Measurements from ENCODE around the gene IGF1R. TPM values are rescaled to one million over a fixed set of nuclear protein-coding genes. Genes with fewer than 3 reads are reported as not detected.

Gene IGF1R
- total RNA-seq, 2 donors from 2014 or later: 35.0 to 37.0 TPM

GRCh38 chr15:98903377-98904018, 255.2 kb downstream of the IGF1R start:
- no peak overlapping the region for H3K9ac ChIP-seq (ENCODE audit: low read depth in 2 of 2, low read length in 2 of 2)
- H3K27me3 ChIP-seq: no peaks in the 10 kb centered on the region
- no peaks in the 10 kb centered on the region for H3K9me3 ChIP-seq
- H3K36me3 ChIP-seq: no peaks in the 10 kb centered on the region
- no peak for TF ChIP-seq CTCF (IDR thresholded peaks at IDR 0.05)
- H3K4me3 ChIP-seq: no peak overlapping the region
- DNase-seq: no peak
- H3K4me1 ChIP-seq: no peaks in the 10 kb centered on the region
- intact Hi-C loops (cut with DNase I): no loop called here
- H3K27ac ChIP-seq: no peak overlapping the region

- DNase-seq: peak; percentile 48
- no peaks in the 10 kb centered on the region for H3K27me3 ChIP-seq
- H3K9me3 ChIP-seq: no peaks in the 10 kb centered on the region
- H3K4me1 ChIP-seq: no peaks in the 10 kb centered on the region
- H3K27ac ChIP-seq: no peak overlapping the region
- no peak overlapping the region for H3K9ac ChIP-seq (ENCODE audit: low read depth in 2 of 2, low read length in 2 of 2)
- peak; percentile 47 for TF ChIP-seq CTCF (IDR thresholded peaks at IDR 0.05)
- H3K36me3 ChIP-seq: no peaks in the 10 kb centered on the region
- H3K4me3 ChIP-seq: no peak overlapping the region
- intact Hi-C loops (cut with DNase I): no loop called here
Measured at GRCh38 chr15:98904544-98904943, 256.2 kb downstream of the IGF1R start.

GRCh38 chr15:98905963-98906711, 257.8 kb downstream of the IGF1R start:
- intact Hi-C loops (cut with DNase I): loop anchor here (5.0 kb wide), 1 partner anchor 129 kb away; no protein-coding TSS in a partner anchor
- H3K36me3 ChIP-seq: no peaks in the 10 kb centered on the region
- no peak overlapping the region for H3K9ac ChIP-seq (ENCODE audit: low read depth in 2 of 2, low read length in 2 of 2)
- no peaks in the 10 kb centered on the region for H3K9me3 ChIP-seq
- no peaks in the 10 kb centered on the region for H3K27me3 ChIP-seq
- H3K27ac ChIP-seq: no peak overlapping the region
- no peak for TF ChIP-seq CTCF (IDR thresholded peaks at IDR 0.05)
- no peak for DNase-seq
- no peak overlapping the region for H3K4me3 ChIP-seq
- H3K4me1 ChIP-seq: no peaks in the 10 kb centered on the region

- no peak overlapping the region for H3K9ac ChIP-seq (ENCODE audit: low read depth in 2 of 2, low read length in 2 of 2)
- H3K4me1 ChIP-seq: no peaks in the 10 kb centered on the region
- H3K9me3 ChIP-seq: no peaks in the 10 kb centered on the region
- DNase-seq: no peak
- TF ChIP-seq CTCF (IDR thresholded peaks at IDR 0.05): no peak
- peaks cover under 1% of the 10 kb centered on the region for H3K36me3 ChIP-seq
- H3K27ac ChIP-seq: no peak overlapping the region
- no peak overlapping the region for H3K4me3 ChIP-seq
- intact Hi-C loops (cut with DNase I): loop anchor here (5.0 kb wide), 1 partner anchor 129 kb away; no protein-coding TSS in a partner anchor
- no peaks in the 10 kb centered on the region for H3K27me3 ChIP-seq
Measured at GRCh38 chr15:98906712-98907083, 258.4 kb downstream of the IGF1R start.

GRCh38 chr15:98907927-98908471, 259.7 kb downstream of the IGF1R start:
- H3K27me3 ChIP-seq: no peaks in the 10 kb centered on the region
- H3K9ac ChIP-seq (ENCODE audit: low read depth in 2 of 2, low read length in 2 of 2): no peak overlapping the region
- H3K4me3 ChIP-seq: no peak overlapping the region
- no peaks in the 10 kb centered on the region for H3K4me1 ChIP-seq
- no peak overlapping the region for H3K27ac ChIP-seq
- intact Hi-C loops (cut with DNase I): loop anchor here (5.0 kb wide), 1 partner anchor 131 kb away; no protein-coding TSS in a partner anchor
- no peaks in the 10 kb centered on the region for H3K9me3 ChIP-seq
- TF ChIP-seq CTCF (IDR thresholded peaks at IDR 0.05): no peak
- no peak for DNase-seq
- peaks cover 6% of the 10 kb centered on the region for H3K36me3 ChIP-seq

All from colonic mucosa (tissue), 4 donors.